ENCODE data around the gene MAGIX.

The MAGIX gene

DNA sequence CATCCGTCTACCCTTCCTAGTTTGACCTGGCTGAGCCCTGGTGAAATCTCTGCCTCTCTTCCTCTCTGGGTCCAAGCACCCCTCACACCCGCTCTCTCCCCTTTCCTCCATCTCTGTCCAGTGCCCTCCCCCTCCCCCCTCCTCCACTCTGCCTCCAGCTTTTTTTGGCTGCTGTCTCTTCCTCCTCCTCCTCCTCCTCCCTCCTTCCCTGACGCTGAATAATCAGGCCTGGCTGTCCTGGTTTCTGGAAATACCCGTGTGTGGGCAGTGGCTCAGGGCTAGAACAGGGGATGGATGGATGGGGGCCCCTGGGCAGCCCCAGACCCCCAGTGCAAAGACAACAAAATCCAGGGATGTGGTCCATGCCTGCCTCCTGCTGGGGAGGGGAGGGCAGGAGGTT is 42.2 kb downstream of the MAGIX start:
- no peak for DNase-seq (ENCODE audit: low read depth in 2 of 2)

DNA sequence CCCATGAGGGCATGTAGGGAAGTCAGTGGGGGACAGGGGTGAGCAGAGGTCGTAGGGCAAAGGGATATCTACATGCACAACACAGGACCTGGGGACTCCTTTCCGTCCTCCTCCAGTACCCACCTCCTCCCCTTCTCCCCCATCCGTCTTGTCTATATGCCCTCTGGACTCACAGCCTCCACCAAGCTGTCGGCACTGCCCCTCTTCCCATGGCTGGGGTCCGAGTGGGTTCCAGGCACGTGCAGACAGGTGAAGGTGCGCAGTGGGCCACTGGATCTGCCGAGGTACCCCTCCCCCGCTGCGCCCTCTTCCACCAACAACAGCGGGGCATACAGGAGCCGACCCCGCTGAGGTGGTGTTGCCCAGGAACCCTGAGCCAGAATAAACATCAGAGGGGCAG is 42.9 kb downstream of the MAGIX start:
- no peak for DNase-seq (ENCODE audit: low read depth in 2 of 2)

DNA sequence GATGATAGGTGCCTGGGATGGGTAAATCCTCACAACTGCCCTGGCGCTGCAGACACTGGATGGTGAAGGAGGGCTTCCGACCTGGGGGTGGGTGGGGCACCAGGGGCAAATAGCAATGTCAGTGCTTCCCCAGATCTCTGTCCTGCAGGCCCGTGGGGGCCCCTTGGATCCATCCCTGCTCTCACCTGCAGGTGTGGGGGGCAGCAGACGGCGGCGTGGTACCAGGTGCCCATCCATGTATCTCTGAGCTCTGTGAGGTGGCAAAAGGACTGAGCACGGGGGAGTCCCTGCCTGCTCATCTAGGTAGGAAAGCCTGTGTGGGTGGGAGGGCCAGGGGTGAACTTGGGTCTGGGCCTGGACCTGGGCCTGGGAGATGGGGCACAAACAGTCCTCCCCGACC is 44.0 kb downstream of the MAGIX start:
- no peak for DNase-seq (ENCODE audit: low read depth in 2 of 2)

DNA sequence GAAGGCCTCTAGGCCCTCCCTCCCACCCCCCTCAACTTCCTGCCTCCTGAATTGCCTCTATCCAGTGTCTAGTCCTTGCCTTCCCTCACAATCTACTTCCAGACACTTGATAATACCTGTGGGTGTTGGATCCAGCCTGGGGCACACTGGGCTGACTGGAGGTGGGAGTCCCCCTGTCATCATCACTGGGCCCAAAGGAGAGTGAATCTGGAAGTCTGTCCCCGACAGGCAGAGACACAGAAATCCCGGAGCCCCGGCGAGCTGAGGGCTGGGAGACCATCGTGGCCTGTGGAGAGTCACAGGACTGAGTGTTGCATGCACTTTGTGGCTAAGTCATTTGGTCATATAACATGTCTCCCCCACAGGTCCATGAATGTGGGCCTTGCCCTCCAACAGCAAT is 45.8 kb downstream of the MAGIX start:
- no peak for DNase-seq (ENCODE audit: low read depth in 2 of 2)

DNA sequence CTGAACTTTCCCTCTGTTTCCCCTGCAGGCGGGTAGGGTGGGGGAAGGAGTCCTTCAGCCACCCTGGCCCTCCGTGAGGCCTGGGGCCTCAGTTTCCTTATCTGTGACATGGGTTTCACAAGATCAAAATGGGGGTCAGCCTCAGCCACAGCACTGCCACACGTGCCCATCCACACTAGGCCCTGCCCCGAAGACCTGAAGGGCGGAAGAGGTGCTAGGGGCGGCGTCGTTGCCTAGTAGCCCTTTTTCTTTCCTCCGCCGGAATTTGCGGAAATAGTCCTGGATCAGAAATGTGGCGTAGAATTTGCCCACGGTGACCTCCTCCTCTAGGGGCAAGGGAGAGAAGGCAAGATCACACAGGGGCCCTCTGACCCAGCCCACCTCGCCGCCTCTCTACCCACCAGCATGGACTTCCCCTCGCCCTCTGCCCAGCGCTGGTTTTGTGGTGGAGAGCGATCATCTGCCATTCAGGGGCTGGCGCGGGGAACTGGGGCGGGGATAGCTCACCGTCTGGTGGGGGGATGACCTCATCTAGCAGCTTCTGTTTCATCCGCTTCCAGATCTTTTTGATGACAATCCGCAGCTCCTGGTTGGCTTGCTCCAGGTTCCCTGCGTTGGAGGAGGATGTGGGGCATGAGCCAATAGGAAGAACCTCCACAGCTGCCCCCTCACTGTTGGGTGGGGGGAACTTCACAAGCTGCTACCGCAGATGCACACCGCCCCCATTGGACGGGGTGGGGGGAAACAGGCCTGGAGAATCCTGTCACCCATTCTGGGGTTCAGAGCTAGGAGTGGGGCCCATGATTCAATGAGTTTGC is 47.1 kb downstream of the MAGIX start:
- no peak for DNase-seq (ENCODE audit: low read depth in 2 of 2)

DNA sequence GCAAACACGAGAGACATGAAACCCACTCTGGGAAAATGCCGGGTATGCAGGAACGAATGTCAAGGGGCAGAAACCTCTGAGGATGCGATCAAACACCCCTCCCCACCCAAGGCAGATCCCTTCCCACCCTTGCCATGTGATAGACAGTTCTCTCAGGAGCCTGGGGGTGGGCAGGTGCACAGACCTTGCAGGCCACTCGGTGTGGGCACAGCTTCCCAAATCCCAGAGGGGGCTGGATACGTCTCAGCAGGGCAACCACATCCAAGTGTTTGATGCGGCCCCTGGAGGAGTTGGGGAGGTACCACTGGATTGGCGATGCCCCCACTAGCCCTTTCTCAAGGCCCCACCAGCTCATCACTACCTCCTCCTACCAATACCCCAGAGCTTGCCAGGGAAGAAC is 47.8 kb downstream of the MAGIX start:
- DNase-seq (ENCODE audit: low read depth in 2 of 2): no peak

DNA sequence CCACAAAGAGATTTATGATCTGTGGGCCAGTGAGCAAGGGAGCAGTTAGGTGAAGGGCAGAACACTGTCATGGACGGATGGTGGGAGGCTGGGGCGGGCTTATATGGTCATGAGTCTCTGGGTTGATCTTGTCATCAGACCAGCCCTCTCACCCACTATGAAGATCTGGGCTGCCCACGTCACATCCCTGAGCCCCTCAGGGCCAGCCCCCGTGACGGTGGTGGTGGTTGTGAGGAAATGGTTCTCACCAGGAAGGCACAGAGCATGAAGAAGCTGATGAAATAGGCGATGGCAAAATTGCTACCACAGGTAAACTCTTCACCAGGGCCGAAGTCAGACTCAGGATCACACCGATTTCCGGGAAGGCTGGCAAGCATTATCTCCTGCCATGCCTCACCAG is 48.5 kb downstream of the MAGIX start:
- no peak for DNase-seq (ENCODE audit: low read depth in 2 of 2)

DNA sequence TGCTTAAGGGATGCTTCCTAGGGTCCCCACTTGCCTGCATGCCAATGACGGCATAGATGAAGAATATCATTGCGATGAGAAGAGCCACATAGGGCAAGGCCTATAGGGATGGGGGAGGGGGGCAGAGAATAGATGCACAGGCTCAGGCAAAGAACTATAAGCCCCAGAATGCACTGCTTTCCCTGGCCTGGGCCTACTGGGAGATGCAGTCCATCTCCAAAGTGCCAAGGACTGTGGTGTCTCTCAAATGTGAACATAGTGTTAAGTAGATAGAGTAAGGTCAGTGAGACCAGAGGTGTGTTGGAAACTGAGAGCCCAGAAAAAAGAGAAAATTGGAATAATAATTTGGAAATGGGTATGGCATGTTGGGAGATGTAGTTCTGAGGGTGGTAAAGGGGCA is 49.7 kb downstream of the MAGIX start:
- no peak for DNase-seq (ENCODE audit: low read depth in 2 of 2)

DNA sequence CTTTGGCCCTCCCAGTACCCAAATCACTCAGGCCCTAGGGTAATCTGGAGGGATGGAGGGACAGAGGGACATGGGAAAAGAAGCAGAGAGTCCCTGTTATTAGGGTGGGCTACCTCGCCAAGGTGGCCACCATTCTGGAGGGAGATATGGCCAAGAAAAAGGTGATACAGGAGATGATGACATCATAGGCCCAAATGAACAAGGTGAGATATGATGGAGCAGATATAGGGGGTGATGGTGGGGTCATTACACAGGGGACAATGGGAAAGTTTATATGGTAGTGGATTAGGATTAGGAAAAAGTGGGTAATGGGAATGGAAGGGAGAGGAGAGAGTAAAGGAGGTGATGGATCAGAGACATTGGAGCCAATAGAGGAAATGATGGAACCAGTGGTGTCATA is 50.3 kb downstream of the MAGIX start:
- DNase-seq (ENCODE audit: low read depth in 2 of 2): no peak

DNA sequence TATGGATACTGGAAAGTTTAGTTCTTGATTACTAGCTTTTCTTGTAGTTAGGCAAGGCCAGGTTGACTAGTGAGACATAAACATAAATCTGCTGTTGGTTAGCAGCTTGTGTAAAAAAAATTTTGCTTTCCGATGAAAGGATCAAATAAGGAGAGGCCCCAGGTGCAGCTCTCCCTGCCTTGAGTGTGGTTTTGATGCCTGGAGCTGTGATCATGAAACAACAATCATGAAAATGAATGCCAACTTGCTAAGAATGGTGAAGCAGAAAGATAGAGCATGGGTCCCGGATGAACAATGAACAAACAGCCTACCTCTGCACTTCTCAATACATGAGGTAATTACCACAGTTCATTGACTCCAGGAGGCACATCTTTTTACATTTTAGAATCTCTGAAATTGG is 51.9 kb downstream of the MAGIX start:
- no peak for DNase-seq (ENCODE audit: low read depth in 2 of 2)

DNA sequence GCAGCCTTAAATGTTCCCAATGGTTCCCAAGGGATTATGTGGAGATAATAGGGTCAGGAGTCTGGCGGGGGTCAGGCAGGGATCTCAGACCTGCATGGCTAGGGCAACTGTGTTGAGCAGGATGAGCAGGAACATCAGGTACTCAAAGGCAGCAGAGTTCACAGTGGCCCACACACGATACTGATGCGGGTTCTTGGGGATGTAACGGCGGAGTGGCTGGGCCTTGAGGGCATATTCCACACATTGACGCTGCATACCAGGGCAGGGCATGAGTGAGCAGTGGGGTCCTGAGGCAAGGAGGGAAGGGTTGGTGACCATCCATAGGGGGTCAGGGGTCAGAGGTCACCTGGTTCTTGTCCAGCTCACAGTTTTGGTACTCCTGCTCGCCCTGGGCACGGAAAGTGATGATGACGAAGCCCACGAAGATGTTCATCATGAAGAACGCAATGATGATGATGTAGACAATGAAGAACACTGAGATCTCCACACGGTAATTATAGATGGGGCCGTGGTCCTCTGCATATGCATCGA is 52.5 kb downstream of the MAGIX start:
- DNase-seq (ENCODE audit: low read depth in 2 of 2): no peak

All from stimulated activated CD8-positive, alpha-beta memory T cell treated with anti-CD3 and anti-CD28 coated beads, Interleukin-15, amount 100 ng/mL, for 4 hours (primary cell).